ENCODE results near the gene NUBPL.
"Not testable (repeated sequence)": the region's sequence is repeated elsewhere in the genome, so short reads cannot be mapped to it uniquely, and the experiment has no call there.

The NUBPL gene

DNA sequence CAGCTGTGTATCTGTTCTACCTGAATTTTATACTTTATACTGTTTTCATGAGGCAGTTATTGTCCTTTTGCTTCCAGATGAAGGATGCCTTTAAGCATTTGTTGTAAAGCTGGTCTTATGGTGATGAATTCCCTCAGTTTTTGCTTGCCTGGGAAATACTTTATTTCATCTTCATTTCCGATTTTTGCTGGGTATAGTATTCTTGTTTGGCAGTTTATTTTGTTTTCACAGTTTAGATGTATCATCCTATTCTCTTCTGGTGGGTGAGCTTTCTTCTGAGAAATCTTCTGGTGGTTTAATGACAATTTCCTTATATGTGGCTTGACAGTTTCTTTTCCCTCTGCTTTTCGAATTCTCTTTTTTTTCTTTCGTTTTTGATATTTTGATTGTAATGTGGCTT is 188.1 kb downstream of the NUBPL start:
- no peak for DNase-seq

DNA sequence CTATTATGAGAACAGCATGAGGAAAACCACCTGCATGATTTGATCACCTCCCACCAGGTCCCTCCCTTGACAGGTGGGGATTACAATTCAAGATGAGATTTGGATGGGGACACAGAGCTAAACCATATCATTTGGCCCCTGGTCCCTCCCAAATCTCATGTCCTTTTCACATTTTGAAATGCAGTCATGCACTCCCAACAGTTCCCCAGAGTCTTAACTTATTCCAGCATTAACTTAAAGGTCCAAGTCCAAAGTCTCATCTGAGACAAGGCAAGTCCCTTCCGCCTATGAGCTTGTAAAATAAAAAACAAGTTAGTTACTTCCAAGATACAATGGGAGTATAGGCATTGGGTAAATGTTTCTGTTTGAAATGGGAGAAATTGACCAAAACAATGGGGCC is 189.8 kb downstream of the NUBPL start:
- not testable (repeated sequence) for DNase-seq

DNA sequence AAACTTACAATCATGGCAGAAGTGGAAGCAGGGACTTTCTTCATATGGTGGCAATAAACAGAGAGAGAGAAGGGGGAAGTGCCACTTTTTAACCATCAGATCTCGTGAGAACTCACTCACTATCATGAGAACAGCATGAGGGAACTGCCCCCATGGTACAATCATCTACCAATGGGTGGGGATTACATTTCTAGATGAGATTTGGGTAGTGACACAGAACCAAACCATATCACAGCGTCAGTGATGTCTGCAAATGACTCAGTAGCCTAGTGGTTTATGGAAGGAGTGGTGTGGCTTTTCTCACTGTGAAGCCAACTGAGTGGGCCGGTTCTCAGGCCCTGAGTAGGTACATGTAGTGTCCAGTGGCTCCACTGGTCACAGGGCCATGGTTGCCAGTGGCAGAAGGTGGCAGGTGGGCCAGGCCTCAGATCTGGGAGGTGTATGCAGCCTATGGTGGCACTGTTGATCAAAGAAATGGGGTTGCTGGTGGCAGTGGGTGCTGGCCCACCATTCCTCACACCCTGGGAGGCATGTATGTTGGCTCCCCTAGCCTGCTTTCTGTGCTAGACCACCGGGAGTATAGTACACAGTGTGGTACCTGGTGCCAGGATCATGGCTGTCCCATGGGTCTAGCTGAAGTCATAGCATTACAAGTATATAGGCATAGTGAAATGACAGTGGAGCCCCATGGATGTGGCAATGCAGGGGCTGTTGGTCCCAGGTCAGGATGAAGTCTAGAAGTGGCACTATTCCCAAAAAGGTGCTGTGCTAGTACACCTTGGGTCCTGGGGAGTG is 191.9 kb downstream of the NUBPL start:
- DNase-seq = no peak

DNA sequence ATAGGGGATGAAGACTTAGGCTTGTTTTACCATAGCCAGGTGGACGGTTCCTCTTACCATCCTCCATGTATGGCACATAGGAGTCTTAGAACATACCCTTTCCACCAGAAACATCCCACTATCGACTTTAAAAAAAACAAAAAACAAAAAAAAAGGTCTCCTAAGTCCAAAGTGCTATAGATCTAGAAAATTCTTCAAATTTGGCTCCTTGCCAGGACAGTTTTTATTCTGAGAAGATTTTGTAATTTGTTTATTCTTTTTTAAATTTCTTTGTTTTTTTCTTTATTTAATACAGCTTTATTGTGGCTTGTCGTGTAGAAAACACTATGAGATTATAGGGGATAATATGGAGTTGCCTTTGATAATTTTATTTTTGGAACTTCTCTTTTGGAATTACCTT is 197.7 kb downstream of the NUBPL start:
- DNase-seq = no peak

DNA sequence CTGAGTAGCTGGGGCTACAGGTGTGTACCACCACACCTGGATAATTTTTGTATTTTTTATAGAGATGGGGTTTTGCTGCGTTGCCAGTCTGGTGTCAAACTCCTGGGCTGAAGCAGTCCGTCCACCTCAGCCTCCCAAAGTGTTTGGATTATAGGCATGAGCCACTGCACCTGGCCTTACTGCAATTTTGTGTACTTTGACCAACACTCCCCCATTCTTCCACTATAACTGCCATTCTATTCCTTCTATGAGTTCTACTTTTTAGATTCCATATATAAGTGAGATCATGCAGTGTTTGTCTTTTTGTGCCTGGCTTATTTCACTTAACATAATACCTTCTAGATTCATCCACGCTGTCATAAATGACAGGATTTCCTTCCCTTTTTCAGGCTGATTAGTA is 199.1 kb downstream of the NUBPL start:
- DNase-seq = no peak

DNA sequence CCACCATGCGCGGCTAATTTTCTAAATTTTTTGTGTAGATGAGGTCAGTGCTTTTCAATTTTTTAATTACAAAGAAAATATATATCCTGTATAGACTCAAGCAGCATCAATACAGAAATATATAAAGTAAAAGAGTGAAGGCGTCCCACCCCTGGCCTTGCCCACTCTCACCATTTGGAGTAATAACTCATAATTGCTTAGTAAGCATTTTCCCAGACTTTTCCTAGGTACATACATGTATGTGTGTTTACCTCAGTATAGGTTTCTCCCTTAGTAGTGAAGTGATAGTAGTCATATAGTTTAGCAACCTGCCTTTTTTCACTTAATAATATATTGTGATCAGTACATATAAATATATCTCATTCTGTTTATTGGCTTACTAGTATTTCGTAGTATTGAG is 200.1 kb downstream of the NUBPL start:
- no peak for DNase-seq

DNA sequence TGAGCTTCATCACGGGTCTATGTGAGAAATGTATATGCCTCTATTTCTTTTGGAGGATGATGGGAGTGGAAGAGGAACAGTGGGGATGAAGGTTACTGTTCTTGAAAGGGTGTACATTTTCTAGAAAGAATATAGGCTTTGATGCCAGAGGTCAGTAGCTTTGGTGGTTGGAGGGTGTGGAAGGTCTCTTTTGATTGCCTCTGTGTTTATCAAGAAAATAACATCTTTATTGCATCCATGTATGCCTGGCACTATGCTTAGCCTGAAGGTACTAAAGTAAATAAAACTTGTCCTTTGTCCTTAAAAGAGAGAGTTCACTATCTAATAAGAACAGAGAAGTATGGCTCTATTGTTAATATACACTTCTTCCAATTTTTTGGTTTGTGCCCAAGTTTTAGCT is 201.8 kb downstream of the NUBPL start:
- DNase-seq = no peak

DNA sequence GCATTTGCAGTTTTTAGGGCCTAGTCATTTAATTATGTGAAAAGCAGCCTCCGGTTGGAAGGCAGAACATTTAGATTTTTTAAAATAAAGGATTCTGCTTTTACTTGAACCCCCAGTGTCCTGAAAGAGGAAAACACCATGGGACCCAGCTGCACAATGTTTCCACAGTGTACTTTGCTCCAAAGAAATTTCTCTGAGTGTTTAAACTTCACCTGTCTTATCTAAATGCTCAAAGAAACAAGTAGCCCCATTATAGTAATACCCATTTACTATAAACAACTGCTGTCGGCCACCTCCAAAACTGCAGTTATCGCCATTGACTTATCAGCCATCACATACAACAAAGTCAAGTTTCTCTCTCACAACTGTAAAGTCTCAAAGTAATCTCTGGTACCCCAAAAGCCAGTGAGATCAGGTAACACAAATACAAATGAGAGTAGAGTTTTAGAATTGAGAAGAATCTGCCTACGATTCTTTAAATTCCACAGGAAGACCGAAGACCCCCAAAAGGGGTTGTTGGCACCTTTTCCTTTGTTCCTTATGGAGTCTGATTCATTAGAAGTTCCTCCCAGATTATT is 205.2 kb downstream of the NUBPL start:
- DNase-seq = no peak

DNA sequence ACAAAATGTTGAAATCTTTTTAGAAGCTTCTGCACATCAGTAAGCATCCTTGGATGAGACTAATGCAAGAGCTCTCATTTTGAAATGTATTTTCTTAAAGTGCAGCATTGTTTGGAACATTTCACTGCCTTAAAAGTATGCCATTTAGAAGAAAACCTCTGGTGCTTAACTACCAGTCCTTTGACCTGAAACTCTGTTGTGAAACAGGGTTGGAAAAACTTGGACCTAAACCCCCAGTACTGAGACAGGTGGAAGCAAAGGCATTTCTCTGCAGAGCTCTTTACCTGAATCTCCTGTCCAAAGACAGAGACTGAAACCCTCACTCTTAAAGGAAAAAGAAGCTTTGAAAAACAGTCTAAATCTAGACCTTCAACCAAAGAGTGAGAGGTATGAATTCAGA is 207.2 kb downstream of the NUBPL start:
- no peak for DNase-seq

DNA sequence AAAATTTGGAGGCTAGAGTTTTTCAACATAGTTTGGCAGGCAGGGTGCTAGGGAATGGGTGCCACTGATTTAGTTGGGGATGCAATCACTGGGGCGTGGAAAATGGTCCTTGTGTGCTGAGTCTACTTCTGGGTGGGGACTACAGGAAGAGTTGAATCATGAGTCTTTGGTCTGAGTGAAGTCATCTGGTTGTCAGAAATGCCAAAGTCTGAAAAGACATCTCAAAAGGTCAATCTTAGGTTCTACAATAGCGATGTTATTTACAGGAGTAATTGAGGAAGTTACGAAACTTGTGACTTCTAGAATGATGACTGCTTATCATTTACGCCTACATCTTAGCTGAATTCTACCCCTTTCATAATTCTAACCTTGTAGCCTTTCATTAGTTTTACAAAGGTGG is 209.1 kb downstream of the NUBPL start:
- DNase-seq = no peak

DNA sequence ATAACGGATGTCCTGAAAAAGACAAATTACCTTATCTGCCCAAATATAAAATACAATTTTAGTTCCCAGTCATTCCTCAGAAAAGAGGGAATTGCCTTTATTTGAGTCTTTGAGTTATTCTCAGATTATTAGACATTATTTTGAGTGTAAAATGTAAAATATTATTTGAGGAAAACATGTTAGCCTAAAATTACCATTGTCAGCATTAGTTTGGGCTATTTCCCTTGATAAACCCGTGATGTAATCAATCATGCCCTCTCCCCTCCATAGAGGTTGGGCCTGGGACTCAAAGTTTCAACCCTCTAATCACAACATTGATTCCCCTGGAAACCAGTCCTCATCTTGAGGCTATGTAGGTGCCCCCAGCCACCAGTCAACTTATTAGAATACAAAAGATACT is 213.4 kb downstream of the NUBPL start:
- no peak for DNase-seq

DNA sequence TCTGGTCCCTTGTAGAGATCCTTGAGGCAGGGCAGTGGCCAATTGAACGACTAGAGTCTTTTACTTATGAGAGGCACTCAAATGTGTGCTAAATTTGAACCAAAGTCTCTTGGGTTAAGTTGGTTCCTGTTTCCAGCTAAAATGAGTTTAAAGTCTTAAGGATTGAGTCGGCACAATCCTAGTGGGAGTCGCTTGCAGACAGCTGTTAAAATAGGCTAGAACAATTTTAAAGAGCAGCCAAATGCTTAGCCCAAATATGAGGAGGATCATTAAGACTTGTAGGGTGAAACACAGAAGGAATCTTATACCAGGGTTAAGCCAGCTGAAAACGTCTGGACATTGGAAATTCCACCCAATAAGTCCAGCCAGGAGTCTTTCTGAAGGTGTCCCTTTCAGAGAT is 216.1 kb downstream of the NUBPL start:
- no peak for DNase-seq

DNA sequence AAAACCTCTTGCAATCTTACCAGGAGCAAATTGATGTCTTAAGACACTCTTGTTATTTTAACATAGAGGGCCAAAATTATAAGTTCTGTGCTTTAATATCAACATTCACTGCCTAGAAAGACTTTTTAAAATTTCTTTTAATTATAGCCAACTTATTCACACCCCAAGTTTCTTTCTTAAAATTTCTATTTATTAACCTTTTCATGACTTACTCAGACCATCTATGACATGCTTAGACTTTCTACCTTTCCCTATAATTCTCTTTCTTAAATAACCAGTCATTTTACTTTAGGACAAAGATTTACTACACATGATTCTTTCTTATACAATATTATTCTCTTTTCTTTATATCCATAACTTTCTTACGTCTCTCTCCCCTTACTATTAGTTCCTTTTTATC is 220.4 kb downstream of the NUBPL start:
- DNase-seq = no peak

DNA sequence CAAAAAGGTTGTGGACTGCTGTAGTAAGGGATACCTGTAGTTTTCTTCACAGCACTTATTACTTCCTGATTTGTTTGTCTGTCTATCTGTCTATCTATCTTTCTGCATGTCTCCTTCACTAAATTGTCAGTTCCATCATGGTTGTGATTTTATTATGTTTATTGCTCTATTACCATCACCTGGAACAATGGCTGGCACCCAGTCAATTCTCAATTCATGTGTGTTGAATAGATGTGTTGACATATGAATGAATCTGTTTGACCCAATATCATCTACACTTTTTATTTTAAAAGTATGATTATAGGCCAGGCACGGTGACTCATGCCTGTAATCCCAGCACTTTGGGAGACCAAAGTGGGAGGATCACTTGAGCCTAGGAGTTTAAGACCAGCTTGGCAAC is 224.4 kb downstream of the NUBPL start:
- no peak for DNase-seq

DNA sequence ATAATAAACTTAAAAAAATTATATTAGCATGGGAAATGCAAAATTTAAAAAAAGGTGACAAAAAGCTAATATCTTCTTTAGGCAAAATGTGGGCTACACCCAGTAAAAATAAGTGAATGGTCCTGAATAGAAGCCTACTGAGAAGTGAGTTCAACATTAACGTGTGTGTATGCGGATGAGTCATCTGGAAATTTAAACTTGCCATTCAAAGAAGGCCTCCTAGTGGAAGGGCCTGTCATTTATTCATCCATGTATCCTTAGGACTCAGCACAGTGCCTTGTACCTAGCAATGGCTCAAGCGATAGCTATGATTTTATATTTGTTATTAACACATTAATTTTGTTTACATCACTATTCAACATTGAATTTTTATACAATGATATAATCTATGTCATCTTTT is 226.2 kb downstream of the NUBPL start:
- no peak for DNase-seq

DNA sequence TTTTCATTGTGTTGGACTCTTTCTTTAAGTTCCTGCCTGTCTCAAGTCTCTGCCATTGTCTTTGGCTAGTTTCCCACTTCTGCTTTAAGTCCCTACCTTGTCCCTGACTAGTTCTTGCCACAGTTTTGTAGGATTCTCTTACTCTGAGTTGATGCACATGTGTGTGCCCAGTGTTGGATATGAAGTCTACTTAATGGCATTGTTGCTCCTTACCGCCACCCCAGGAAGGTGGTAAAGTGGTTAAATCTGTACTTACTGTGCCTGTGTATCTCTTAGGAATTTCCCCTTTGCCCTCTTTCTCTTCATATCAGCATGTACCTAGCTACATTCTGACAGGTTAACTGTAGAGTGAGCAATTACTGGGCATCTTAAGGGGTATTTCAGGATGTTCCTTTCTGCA is 227.1 kb downstream of the NUBPL start:
- DNase-seq = no peak

DNA sequence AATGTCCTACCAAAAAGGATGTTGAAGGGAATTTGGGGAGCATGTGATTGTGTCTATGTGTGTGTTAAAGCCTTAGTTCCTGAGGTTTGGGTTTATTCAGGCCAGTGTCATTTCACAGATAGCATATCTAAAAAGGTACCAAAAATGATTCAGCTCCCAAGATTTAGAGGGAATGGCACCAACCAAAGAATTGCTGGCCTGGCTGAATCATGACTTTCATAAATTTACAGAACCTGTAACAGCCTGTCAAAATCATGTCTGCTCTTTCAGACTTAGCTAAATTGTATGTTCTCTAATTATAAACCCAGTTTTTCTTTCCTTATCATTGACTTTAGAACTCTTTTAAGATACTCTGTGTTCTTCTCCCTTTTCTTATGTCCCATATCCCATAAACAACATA is 231.5 kb downstream of the NUBPL start:
- no peak for DNase-seq

DNA sequence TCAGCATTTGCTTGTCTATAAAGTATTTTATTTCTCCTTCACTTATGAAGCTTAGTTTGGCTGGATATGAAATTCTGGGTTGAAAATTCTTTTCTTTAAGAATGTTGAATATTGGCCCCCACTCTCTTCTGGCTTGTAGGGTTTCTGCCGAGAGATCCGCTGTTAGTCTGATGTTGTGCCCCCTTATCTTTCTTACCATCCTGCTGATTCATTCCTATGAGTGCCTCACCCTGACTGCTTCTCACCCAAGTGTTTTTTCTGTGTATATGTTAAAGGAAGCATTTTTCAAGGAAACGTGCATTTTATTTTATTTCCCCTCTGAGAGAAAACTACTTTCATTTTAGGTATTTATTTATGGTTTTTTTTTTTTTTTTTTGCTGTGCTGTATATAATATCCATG is 236.7 kb downstream of the NUBPL start:
- not testable (repeated sequence) for DNase-seq

DNA sequence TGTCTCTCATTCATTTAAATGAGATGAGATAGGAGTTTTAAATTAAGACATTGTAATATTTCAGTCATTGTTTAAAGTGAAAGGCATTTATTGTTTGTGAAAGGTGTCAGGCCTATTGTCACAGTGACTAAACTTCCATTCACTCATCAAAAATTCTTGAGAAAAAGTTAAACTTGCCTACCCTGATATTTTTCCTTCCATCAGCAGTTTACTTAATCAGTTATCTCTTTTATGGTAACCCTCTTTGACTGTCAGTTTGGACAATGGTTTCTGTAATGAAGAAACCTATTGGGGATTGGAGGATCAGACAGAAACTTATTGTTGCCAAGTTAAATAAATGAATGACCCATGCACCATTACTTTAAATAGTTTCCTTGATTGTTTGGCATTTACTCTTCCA is 241.6 kb downstream of the NUBPL start:
- no peak for DNase-seq

DNA sequence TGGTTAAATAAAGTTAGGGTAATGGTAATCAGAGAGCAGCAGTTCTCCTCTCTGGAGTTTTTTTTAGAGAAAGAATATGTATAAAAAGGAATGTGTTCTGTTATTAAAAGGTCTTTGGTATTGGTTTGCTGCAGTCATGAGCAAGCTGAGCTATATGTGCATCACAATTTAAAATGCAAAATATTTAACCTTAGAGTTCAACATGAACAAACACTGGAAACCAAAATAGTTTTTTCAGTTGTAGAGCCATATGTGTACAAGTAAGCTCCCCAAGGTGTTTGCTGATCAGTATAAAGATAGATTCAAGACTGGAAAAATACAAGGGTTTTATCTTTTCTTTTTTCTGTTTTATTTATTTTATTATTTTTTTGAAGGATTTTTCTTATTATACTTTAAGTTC is 245.0 kb downstream of the NUBPL start:
- no peak for DNase-seq

DNA sequence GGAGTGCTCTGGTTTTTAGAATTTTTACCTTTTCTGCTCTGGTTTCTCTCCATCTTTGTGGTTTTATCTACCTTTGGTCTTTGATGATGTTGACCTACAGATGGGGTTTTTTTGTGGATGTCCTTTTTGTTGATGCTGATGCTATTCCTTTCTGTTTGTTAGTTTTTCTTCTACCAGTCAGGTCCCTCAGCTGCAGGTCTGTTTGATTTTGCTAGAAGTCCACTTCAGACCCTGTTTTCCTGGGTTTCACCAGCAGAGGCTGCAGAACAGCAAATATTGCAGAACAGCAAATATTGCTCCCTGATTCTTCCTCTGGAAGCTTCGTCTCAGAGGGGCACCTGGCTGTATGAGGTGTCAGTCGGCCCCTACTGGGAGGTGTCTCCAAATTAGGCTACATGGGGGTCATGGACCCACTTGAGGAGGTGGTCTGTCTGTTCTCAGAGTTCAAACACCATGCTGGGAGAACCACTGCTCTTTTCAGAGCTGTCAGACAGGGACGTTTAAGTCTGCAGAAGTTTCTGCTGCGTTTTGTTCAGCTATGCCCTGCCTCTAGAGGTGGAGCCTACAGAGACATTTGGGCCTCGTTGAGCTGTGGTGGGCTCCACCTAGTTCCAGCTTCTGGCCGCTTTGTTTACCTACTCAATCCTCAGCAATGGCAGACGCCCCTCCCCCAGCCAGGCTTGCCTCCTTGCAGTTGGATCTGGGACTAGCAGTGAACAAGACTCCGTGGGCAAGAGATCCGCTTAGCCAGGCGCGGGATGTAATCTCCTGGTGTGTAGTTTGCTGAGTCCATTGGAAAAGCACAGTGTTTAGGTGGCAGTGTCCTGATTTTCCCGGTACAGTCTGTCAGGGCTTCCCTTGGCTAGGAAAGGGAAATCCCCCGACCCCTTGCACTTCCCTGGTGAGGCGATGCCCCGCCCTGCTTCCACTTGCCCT is 250.8 kb downstream of the NUBPL start:
- DNase-seq = not testable (repeated sequence)

DNA sequence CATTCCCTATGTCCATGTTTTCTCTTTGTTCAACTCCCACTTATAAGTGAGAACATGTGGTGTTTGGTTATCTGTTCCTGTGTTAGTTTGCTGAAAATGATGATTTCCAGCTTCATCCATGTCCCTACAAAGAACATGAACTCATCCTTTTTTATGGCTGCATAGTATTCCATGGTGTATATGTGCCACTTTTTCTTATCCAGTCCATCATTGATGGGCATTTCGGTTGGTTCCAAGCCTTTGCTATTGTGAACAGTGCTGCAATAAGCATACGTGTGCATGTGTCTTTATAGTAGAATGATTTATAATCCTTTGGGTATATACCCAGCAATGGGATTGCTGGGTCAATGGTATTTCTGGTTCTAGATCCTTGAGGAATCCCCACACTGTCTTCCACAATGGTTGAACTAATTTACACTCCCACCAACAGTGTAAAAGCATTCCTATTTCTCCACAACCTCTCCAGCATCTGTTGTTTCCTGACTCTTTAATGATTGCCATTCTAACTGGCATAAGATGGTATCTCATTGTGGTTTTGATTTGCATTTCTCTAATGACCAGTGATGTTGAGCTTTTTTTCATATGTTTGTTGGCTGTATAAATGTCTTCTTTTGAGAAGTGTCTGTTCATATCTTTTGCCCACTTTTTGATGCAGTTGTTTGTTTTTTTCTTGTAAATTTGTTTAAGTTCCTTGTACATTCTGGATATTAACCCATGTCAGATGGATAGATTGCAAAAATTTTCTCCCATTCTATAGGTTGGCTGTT is 252.7 kb downstream of the NUBPL start:
- not testable (repeated sequence) for DNase-seq

DNA sequence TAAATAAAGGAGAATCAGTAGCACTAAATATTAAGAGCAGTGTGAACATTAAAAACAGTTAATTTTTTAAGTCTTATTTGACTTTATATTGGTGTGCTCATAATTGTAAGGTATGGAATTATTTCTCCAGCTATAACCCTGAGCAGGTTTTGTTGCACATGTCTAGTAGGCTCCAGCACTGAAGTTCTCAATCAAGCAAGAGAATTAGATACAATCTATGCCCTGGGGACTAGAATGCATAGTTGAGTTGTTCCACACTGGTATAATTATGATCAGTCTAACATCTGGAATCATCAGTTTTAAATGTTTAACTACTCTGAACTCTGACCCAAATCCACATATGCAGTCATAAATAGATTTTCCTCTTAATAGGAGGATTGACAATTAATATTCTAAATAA is 258.1 kb downstream of the NUBPL start:
- DNase-seq = no peak
